ENCODE measurements around the gene ABCF2. TPM values are rescaled to one million over a fixed set of nuclear protein-coding genes. Genes with fewer than 3 reads are reported as not detected.

ABCF2 gene
- total and polyA plus RNA-seq, 2 of the 4 experiments (the other 2 are of a cell fraction), result 46.2 to 103 TPM

- no peak overlapping the region for H3K23ac ChIP-seq (ENCODE audit: low read depth, low read length)
These were observed 22.5 kb downstream of the ABCF2 start for GRCh38 chr7:151204383-151205032.

More at GRCh38 chr7:151204383-151205032, 22.5 kb downstream of the ABCF2 start:
- H2BK20ac ChIP-seq (ENCODE audit: low read depth, low read length), result no peak overlapping the region
- TF ChIP-seq POLR2A (IDR thresholded peaks at IDR 0.05; ENCODE audit: low read depth, low read length) (no peak), CTCF (conservative IDR thresholded peaks at IDR 0.05; ENCODE audit: low read depth, low read length) (no peak), RAD21 (IDR thresholded peaks at IDR 0.05; ENCODE audit: low read length) (no peak), FOS (IDR thresholded peaks at IDR 0.05; ENCODE audit: low read depth, low read length) (no peak), USF2 (IDR thresholded peaks at IDR 0.05; ENCODE audit: low read depth, low read length) (no peak), CEBPB (IDR thresholded peaks at IDR 0.05; ENCODE audit: low read depth, low read length) (no peak), MXI1 (IDR thresholded peaks at IDR 0.05; ENCODE audit: borderline replicate concordance, low read depth, low read length) (no peak), RCOR1 (IDR thresholded peaks at IDR 0.05; ENCODE audit: insufficient replicate concordance, low read length) (no peak), MAZ (IDR thresholded peaks at IDR 0.05; ENCODE audit: borderline replicate concordance, low read depth, low read length) (no peak), CHD1 (IDR thresholded peaks at IDR 0.05; ENCODE audit: low read depth, low read length) (no peak), SMC3 (IDR thresholded peaks at IDR 0.05; ENCODE audit: low read depth, low read length) (no peak), ELK1 (IDR thresholded peaks at IDR 0.05; ENCODE audit: borderline replicate concordance, low read depth, low read length) (no peak), NFE2L2 (IDR thresholded peaks at IDR 0.05; ENCODE audit: low read depth, low read length) (no peak), RFX5 (IDR thresholded peaks at IDR 0.05; ENCODE audit: low read depth, low read length) (no peak), MAFK (IDR thresholded peaks at IDR 0.05; ENCODE audit: low read depth, low read length) (no peak)
- no peak overlapping the region for H2AK9ac ChIP-seq (replicated peaks; ENCODE audit: low read depth, low read length, poor library complexity)
- no peaks in the 10 kb centered on the region for H3K36me3 ChIP-seq (ENCODE audit: control insufficient read depth, insufficient read depth, low read length)
- no peak overlapping the region for H3K27ac ChIP-seq (ENCODE audit: insufficient read depth, low read length)
- H2BK15ac ChIP-seq (ENCODE audit: low read depth, low read length), result no peak overlapping the region
- H3K9me1 ChIP-seq (ENCODE audit: insufficient read depth, low read length), result no peaks in the 10 kb centered on the region
- H3K4ac ChIP-seq (ENCODE audit: low read depth, low read length), result no peak overlapping the region
- no peak overlapping the region for H2BK5ac ChIP-seq (ENCODE audit: low read depth, low read length, poor library complexity, severe bottlenecking)
- no peaks in the 10 kb centered on the region for H4K20me1 ChIP-seq (ENCODE audit: insufficient read depth, low read length)
- H3K9me3 ChIP-seq (ENCODE audit: control insufficient read depth, insufficient read depth, low read length), result no peaks in the 10 kb centered on the region
- no peak overlapping the region for H3K9ac ChIP-seq (ENCODE audit: low read depth, low read length)
- H4K91ac ChIP-seq (ENCODE audit: insufficient read depth, low read depth, low read length), result no peak overlapping the region
- no peaks in the 10 kb centered on the region for H3K79me1 ChIP-seq (ENCODE audit: low read depth in 1 of 2, low read length in 2 of 2)
- H3K4me1 ChIP-seq (ENCODE audit: control insufficient read depth, insufficient read depth, low read length), result no peaks in the 10 kb centered on the region
- no peak overlapping the region for H3K56ac ChIP-seq (ENCODE audit: extremely low read depth, insufficient read depth, low read length)
- dilution Hi-C loops (cut with HindIII; ENCODE audit: low sequenced_read_pairs, unreplicated experiment) (no loop called here), in situ Hi-C loops (cut with MboI; ENCODE audit: low sequenced_read_pairs) (no loop called here), intact Hi-C loops (cut with micrococcal nuclease) (no loop called here)
- no TSS peak for BruUV-seq (replicated peaks)
- no peak overlapping the region for H3K18ac ChIP-seq (ENCODE audit: low read depth, low read length)
- H2AK5ac ChIP-seq (ENCODE audit: low read depth, low read length), result no peak overlapping the region
- no peak overlapping the region for H3K4me2 ChIP-seq (ENCODE audit: low read depth, low read length)
- WGBS, 2 experiments (ENCODE audit: extremely low coverage in 2 of 2, insufficient read length in 1 of 2), result 50% methylated on average over 24 of the region's 48 CpGs; no CpG with 5 or more reads in 1 of the 2 experiments
- H3K14ac ChIP-seq (replicated peaks; ENCODE audit: low read depth, low read length), result no peak overlapping the region
- no peak overlapping the region for H4K5ac ChIP-seq (ENCODE audit: low read depth, low read length)
- POLR2A ChIA-PET (ENCODE audit: unreplicated experiment), result no interaction called here
- no peak for ATAC-seq (ENCODE audit: low read depth)
- no peak overlapping the region for H2BK120ac ChIP-seq (ENCODE audit: low read depth, low read length)
- CTCF ChIA-PET, result interaction anchor here (0.5 kb wide), 1 partner anchor 58 kb away, joined by 4 read pairs; no protein-coding TSS in a partner anchor
- no peak overlapping the region for H3K4me3 ChIP-seq (ENCODE audit: insufficient read depth, low read depth, low read length)
- no peak for DNase-seq
- H4K8ac ChIP-seq (ENCODE audit: low read depth in 2 of 2, low read length in 2 of 2), result no peak overlapping the region
- H2AFZ ChIP-seq (replicated peaks; ENCODE audit: low read length, poor library complexity), result no peak overlapping the region
- H3K27me3 ChIP-seq (ENCODE audit: control insufficient read depth, insufficient read depth, low read length), result peaks cover 82% of the 10 kb centered on the region

All from IMR-90 (cell line).